GM18520 (cell line): ENCODE results near the gene ARHGAP8.
"Not testable (repeated sequence)": the region's sequence is repeated elsewhere in the genome, so short reads cannot be mapped to it uniquely, and the experiment has no call there.

ENCODE experiments used
- ATAC-seq: cut with Tn5 transposase; IDR thresholded peaks from one replicate; pipeline ENCODE4 v1.9.1; 2021; ENCODE audit not compliant: unreplicated experiment

Gene ARHGAP8

GRCh38 chr22:44855855-44856254 lies 103.5 kb downstream of the ARHGAP8 start:
- no peak for ATAC-seq

DNA sequence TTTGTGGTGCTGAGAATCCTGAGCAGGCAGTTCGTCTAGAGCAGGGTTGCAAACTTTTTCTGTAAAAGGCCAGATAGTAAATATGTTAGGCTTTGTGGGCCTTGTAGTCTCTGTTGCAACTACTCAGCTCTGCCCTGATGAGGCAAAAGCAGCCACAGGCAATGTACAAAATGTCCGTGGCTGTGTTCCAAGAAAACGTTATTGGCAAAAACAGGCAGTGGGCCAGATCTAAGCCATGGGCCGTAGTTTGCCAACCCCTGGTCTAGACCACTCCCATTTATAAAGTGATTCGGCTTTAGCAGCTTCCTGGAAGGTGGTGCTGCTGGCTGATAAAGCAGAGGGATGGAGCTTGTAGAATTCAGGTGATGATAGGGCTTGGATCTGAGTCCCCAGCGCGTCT lies 106.4 kb downstream of the ARHGAP8 start:
- ATAC-seq, result not testable (repeated sequence)

DNA sequence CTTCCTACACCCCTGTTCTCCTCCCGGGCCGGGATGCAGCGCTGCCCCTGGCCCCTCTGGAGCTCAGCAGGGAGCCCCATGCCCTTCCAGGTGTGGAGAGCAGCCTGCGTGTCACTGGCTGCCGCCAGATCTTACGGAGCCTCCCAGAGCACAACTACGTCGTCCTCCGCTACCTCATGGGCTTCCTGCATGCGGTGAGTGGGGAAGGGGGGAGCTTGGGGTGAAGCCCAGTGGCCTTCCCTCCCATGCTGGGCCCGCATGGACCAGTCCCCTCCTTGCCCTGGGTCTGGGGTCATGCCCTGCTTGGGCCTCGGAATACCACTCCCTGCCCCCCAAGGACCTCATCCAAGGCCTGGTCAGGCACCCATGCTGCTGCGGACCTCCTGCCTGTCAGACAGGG lies 107.3 kb downstream of the ARHGAP8 start:
- no peak for ATAC-seq

DNA sequence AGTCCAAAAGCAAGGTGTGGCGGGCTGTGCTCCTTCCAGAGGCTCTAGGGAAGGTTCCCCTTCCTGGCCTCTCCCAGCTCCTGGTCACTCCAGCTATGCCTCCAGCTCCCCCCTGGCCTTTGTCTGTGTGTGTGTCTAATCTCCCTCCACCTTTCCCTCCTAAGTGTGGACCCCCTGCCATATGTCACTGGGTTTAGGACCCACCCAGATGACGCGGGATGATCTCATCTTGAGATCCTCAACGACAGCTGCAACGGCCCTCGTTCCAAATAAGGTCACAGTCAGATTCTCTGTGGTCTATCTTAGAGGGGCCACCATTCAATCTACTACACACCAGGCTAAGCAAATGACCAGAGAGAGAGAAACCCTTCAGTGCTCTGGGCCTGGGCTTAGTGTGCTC lies 107.9 kb downstream of the ARHGAP8 start:
- ATAC-seq, result no peak

- no peak for ATAC-seq
Observed at GRCh38 chr22:44861245-44861644, 108.9 kb downstream of the ARHGAP8 start.

GRCh38 chr22:44862281-44862680 lies 109.9 kb downstream of the ARHGAP8 start:
- no peak for ATAC-seq

GRCh38 chr22:44862981-44863860 lies 110.8 kb downstream of the ARHGAP8 start:
- ATAC-seq, result no peak

DNA sequence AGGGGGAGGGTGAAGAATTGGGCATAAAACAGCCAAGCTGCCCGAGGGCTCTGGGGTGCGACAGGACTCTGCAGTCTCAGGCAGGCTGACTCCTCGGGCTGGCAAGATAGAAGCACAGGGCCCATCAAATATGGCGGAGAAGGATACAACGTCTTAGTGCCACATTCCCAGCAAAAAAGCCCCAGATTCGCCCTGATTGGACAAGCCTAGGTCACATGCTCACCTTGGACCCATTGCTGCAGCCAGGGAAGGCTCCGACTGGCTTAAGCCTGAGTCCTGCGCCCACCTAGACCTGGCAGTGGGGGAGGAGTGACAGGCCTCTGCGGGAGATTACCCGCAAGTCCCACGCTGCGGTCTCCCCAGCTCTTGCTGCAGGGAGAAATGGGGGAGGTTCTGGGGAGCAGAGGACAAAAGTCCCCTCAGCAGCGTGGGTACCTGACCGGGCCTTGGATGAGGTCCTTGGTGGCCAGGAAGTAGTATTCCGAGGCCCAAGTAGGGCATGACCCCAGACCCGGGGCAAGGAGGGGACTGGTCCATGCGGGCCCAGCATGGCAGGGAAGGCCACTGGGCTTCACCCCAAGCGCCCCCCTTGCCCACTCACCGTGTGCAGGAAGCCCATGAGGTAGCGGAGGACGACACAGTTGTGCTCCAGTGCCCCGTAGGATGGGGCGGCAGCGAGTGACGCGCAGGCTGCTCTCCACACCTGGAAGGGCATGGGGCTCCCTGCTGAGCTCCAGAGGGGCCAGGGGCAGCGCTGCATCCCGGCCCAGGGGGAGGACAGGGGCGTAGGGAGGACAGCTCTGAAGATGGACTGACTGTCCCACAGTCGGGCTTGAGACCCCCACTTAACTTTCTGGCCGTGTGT lies 113.0 kb downstream of the ARHGAP8 start:
- ATAC-seq, result no peak

- no peak for ATAC-seq
Observed at GRCh38 chr22:44869196-44869595, 116.8 kb downstream of the ARHGAP8 start.

GRCh38 chr22:44870021-44870420 lies 117.6 kb downstream of the ARHGAP8 start:
- ATAC-seq, result no peak

DNA sequence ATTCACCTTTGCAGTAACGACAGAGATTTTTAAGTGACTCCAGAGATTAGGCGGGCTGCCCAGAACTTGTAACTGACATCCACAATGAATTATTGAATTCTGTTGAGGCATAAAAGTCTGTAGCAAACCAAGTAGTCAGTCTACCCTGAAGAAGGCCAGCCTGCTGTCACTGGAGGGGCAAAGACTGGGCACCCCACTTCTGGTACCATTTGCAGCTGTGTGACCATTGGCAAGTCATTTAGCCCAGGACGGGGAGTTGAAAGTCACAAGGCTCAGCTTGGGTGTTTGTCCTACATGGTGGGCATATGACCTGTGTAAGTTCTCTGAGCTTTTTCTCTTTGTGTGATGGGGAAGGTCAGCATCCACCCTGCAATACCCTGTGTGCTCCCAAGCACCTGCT lies 119.4 kb downstream of the ARHGAP8 start:
- no peak for ATAC-seq

- ATAC-seq, result no peak
Observed at GRCh38 chr22:44876921-44877320, 124.5 kb downstream of the ARHGAP8 start.

GRCh38 chr22:44878483-44879300 lies 126.3 kb downstream of the ARHGAP8 start:
- no peak for ATAC-seq

- no peak for ATAC-seq
Observed at GRCh38 chr22:44879301-44879680, 126.9 kb downstream of the ARHGAP8 start.

DNA sequence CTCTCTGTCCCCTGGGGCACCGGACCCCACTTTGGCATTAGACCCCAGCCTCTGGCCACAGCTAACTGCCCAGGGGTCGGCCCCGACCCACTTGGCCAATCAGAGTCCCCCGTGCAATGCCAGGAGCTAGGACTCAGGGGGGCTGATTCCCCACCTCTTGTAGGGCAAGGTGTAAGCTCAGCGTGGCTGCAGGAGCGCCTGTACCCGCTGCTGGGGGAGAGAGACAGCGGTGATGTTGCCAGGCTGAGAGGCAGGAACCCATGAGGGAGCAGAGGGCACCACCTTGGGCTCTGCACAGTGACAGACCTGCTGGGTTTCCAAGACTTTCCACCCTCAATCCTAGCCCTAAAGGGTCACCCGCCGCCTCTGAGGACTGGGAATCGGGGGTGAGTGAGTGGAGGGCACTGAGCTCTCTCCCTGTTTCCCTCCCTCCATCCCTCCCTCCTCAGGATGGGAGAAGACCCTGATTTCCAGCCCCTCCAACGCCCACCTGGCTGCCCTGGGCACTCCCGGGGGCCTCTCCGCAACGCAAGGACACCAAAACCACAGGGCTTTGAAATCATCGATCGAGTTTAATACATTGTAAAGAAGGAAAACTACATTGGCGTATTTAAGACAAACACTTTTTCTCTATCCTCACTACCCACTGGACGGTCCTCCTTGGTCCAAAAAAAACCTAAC lies 128.4 kb downstream of the ARHGAP8 start:
- no peak for ATAC-seq

- no peak for ATAC-seq
Observed at GRCh38 chr22:44881624-44882023, 129.2 kb downstream of the ARHGAP8 start.

DNA sequence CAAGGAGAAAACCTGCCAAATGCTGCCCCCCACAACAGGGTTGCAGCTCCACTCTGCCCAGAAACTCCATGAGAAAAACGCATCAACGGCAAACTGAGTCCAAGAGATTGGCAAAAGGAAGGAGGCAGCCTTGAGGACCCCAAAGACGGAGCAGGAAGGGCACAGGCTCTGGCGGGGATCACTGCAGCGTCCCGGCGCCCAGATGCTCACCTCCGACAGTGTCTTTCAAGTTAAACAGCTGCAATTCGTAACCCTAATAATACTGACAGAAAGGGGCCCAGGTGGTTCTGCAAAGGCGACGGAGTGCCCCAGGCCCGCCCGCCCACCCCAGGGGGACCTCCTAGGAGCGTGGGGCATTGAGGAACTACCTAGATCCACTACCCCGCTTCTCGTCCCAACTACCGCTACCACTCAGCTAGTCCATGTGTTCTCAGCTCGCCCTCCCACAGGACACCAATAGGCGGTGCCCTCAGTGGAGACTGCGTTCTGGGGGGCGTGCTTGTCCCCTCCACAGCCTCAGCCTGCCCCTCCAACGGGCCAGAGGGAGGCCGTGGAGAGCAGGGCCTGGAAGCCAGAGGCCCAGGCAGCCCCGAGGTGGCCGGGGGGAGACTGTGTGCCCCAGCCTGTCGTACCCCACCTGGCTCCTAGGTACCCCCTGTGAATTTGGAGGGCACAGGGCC lies 130.0 kb downstream of the ARHGAP8 start:
- no peak for ATAC-seq

GRCh38 chr22:44883011-44883421 lies 130.6 kb downstream of the ARHGAP8 start:
- no peak for ATAC-seq

DNA sequence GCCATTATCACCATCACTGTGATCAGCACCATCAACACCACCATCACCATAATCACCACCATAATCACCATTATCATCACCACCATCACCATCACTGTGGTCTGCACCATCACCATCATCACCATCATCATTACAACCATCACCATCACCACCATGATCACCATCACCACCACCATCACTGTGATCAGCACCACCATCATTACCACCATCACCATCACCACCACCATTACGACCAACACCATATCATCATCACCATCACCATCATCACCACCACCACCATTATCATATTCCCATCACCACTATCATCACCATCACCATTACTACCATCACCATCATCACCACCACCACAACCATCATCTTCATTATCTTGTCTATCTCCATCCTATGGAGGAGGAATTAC lies 132.2 kb downstream of the ARHGAP8 start:
- ATAC-seq, result no peak
